GM12872 (cell line): ENCODE results near the gene BRD4.

Experiments
- TF ChIP-seq, protein P1 (sequence below): IDR thresholded peaks from 3 replicates; pipeline ENCODE4 v1.5.1; 2011; ENCODE audit warnings: low read depth, mild to moderate bottlenecking, low read length, moderate library complexity; ENCODE audit not compliant: insufficient read depth

BRD4 gene

DNA sequence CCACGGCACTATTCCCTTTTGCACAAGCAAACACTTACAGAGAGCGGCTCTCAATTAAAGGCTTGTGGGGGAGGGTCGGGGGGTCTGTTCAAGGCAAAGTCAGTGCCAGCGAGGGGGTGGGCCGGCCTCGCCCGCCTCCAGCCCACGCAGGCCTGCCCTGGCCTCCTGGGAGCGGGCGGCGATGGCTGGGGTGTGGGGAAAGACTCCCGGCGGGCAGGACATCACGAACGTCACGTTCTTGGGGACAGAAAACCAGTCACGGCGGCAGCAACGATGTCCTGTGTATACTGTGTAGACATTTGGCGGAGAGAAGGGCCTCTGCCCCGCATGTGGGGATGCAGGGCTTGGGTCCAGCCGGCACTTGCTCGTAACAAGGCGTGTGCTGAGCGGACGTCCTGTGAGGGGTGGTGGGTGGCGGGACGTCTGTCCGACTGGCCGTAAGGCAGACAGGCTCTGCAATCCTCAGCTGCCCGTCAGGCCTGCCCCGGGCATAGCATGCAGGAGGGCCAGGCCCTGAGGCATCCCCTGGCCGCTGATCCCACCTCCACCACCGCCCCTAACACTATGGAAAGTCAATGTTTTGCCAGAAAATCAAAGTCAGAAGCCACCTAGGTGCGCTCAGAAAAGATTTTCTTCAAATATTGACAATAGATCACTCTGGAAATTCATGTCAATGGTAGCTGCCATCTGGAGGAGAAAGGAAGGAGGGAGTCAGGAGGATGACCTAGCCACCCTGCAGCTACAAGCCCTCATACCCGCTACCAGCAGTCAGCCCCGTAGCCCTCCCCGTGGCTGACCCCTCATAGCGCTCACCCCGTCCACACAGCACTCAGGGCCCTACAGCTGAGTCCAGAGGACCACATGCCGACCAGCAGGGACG, 94.3 kb downstream of the BRD4 start:
- TF ChIP-seq, protein P1, sequence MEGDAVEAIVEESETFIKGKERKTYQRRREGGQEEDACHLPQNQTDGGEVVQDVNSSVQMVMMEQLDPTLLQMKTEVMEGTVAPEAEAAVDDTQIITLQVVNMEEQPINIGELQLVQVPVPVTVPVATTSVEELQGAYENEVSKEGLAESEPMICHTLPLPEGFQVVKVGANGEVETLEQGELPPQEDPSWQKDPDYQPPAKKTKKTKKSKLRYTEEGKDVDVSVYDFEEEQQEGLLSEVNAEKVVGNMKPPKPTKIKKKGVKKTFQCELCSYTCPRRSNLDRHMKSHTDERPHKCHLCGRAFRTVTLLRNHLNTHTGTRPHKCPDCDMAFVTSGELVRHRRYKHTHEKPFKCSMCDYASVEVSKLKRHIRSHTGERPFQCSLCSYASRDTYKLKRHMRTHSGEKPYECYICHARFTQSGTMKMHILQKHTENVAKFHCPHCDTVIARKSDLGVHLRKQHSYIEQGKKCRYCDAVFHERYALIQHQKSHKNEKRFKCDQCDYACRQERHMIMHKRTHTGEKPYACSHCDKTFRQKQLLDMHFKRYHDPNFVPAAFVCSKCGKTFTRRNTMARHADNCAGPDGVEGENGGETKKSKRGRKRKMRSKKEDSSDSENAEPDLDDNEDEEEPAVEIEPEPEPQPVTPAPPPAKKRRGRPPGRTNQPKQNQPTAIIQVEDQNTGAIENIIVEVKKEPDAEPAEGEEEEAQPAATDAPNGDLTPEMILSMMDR = no peak

DNA sequence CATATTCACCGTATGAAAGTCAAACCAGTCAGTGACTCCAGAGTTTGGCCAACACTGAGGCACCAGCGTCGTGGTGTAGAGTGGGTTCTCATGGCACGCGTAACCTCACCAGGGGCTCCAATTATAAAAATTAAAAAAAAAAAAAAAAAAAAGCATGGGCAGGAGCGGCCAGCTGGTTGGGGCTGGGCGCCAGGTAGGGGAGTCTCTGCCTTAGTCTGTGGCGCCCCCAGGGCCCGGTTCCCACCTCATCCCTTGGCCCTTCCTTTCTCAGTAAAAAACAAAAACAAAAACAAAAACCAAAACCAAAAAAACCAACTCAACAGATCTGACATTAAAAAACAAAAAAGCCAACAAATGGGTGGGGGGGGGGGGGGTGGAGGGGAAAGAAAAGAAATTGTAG, 95.5 kb downstream of the BRD4 start:
- TF ChIP-seq, protein P1 = no peak

DNA sequence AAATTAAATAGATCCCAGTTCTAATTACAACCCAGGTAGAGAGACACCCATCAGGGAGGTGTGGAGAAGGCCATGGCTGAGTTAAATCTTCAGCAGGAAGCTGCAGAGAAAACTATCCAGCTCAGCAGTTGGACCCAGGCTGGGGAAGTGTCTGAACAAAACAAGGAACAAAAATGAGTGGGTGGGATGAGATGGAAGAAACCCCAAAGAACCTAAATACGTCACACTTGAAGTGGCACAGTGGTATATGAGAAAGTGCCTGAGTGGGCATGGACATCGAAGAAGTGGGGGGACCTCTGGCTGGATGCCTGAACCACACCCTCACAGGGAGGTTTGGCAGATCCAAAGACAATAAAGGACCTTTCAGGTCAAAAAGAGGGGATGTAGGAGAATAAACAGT, 96.6 kb downstream of the BRD4 start:
- TF ChIP-seq, protein P1 = no peak

DNA sequence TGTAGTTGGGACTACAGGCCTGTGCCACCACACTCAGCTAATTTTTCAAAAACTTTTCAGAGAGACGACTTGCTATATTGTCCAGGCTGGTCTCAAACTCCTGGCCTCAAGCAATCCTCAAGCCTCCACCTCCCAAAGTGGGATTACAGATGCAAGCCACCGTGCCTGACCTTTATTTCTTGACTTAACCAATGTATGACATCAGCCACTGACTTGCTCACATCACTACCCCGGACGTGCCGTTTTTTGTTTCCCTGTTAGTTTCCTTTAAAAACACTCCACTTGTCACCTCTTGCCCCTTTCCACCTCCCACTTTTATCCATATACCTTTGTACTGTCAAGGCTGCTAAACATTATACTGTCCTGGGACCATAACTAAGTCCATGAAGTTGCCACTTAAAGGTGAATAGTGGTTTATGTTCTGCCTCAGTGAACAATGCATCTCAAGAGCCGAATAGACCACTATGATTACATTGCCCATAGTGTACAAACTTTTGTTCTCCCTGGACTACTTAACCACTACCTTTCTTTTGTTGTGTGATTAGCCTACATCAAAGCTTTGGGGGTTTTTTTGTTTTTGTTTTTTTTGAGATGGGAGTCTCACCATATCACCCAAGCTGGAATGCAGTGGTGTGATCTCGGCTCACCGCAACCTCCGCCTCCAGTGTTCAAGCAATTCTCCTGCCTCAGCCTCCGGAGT, 97.8 kb downstream of the BRD4 start:
- TF ChIP-seq, protein P1 = no peak

DNA sequence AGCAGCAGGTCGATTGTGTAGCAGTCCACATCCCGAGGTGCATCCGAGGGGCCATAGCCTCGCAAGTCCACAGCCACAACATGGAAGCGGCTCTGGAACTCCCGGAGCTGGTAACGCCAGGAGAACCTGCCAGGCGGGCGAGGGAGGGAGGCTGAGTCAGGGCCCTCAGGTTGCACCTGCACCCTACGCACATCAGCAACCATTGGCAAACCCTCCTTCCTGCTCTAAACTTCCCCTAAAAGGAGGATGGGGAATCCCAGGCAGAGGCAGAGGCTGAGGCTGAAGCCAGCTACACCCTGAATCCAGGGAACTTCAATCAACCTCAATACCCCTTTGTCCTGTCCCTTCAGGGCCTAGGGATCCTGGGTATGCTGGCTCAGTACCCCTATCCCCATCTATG, 101.1 kb downstream of the BRD4 start:
- TF ChIP-seq, protein P1 = no peak

DNA sequence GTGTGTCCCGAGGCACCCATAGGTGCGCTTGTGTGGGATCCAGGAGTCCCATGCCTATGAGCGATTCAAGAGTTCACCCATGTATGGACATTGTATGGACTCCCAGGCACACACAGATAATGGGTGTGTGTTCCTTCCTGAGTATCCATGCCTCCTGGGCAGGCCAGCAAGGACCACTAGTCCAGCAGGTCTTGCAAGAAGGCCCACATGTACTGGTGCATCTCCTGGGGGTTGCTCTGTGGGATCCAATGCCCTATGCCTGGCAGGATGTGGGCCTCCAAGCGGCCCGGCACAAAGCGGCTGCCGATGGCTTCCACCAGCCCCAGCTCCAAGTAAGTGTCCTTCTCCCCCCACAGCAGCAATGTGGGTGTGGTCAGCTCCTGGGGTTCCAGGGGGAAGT, 105.1 kb downstream of the BRD4 start:
- TF ChIP-seq, protein P1 = no peak

DNA sequence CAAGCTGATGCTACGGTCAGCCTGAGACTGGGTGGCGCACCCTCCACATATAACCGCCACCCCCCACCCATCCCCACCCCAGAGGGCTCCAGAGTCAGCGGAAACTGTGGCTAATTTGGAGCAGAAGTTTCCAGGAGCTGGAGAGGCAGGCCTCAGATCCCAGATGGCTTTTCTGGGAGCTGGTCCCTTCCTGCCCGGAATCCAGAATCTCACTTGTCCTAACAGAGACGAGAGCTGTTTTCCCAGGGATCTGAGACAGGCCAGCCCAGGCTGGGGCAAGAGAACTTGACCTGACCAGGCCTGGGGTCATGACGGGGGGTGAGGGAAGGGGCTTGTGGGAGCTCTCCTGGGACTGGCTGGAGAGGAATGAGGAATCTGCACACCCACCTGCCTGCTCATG, 106.6 kb downstream of the BRD4 start:
- TF ChIP-seq, protein P1 = no peak
